HG03280 (cell line): Measurements from ENCODE around the gene EFNA5.
A peak's percentile ranks its signal among the peaks of the same experiment; 100 is the strongest.

Experiments
- ATAC-seq: cut with Tn5 transposase; IDR thresholded peaks from one replicate; pipeline ENCODE4 v1.9.1; 2021; ENCODE audit warnings: mild to moderate bottlenecking, moderate library complexity; ENCODE audit not compliant: unreplicated experiment

The EFNA5 gene

DNA sequence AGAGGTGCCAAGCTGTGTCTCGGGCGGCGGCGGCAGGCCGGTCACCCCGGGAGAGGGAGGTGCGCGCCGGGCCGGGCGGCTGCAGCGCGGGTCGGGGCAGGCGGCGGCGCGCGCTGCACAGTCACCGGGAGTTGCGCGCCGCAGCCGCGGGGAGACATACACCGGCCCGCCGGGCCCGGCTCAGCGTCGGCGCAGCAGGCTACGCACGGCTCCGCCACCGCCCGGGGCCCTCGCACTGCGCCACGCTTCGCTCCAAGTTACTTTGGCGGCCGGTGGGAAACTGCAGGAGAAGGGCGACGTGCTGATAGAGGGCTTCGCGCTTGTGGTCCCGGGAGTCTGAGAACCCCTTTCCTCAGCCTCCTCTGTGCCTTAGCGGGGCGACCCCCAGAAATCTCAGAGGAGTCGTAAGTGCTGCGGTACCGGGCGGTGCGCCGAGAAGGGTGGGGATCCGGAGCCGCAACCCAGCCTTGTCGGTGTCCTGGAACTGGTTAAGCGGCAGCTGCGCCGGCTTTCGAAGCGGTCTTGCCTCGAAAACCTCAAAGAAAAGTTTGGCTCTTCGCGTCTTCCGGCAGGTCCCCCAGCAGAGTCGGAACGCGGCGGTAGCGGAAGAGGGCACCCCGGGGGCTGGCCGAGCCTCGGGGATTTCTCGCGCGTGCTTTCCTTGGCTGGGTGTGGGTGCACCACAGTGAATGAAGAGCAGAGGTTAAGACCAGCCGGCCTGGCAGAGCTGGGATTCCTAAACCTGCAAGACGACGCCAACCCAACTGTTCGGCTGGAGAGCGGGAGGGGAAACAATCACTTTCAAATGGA, at the start of gene EFNA5:
Gene EFNA5 (minus strand): TSS at position 6 of the 810 bp plus-strand sequence.
- peak; percentile 33 for ATAC-seq

GRCh38 chr5:107719034-107719606, 48.4 kb upstream of the EFNA5 start:
- ATAC-seq = no peak

DNA sequence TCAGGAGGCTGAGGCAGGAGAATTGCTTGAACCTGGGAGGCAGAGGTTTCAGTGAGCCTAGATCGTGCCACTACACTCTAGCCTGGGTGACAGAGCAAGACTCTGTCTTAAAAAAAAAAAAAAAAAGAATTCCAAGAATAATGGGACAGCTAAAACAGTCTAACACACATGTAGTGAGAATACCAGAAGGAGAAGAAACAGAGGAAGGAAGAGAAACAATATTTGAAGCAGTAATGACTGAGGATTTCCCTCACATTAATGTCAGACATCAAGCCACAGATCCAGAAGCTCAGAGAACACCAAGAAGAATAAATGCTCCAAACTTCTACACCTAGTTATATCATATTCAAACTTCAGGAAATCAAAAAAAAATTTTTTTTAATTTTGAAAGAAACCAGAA, 47.1 kb upstream of the EFNA5 start:
- no peak for ATAC-seq

GRCh38 chr5:107713228-107713627, 42.5 kb upstream of the EFNA5 start:
- no peak for ATAC-seq

DNA sequence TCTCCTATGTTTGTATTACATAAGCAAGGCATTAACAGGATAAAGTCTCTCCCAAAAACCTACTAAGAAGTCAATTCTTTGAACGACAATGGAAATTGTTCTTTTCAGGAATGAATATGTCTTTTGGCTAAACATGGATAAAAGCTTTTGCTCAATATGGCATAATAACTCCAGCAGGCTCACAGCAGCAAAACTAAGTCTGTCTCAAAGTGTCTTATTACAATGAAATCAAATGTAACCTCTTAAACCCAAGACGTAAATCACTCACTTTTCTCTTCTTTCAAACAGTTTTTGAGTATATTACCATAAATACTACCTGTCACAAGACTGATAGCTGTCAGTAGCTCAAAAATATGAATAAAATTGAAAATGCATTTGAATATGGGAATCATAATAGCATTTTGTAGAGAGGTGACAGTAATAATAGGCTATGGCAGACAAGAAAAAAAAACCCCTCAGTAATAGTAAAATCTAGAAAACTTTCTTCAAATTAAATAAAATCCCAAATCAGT, 41.7 kb upstream of the EFNA5 start:
- ATAC-seq = no peak

- ATAC-seq = no peak
Measured at GRCh38 chr5:107705402-107706014, 34.8 kb upstream of the EFNA5 start.

GRCh38 chr5:107704681-107705401, 34.1 kb upstream of the EFNA5 start:
- ATAC-seq = no peak

DNA sequence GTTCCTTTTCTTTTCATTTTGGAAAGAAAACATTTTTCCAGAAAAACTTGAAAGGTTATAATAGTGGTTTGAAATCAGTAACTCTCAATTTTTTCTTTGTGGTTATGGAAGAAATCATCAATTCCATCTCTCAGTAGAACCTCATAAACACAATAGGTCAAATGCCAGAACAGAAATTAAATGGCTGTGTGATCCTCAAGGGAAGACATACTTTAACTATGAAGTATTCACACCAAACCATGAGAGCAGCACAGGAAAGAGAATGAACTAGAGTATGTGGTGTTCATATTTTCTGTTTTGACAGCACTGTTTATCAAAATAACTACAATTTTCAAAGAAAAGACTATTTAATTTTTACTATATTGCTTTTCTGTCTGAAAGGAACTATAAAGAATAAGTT, 29.7 kb upstream of the EFNA5 start:
- no peak for ATAC-seq

DNA sequence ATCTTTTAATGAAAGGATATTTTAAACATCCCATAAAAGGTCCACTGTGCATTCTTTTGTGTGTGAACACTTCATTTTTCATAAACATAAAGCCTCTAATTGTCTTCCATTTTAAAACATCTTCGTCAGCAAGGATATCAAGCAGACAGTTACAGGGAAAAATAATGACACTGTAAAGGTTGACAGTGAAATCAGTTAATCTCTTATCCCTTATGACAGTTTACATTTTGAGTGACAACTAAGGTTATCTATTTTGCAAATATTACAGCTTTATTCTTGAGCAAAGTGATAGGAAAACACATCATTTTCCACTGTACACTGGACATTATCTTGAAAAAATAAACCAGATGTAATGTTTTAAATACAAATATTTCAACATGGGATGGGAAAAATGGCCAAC, 28.7 kb upstream of the EFNA5 start:
- ATAC-seq = no peak

DNA sequence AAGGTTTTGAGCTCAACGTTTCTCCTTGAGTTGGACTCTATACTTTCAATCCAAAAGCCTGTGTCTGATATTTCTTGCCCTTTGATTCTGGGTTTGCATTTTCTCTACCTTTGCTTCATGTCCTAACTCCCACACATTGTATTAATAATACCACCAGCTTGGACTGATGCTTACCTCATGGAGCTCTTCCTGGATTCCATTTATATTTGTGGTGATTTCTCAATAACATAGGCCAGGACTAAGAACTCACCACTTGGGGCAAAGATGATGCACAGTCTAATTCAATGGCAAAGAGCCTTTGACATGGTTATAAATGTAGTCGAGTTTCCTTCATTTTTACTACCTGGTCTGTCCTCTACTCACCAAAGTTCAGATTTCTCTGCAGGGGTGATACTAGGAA, 27.5 kb upstream of the EFNA5 start:
- ATAC-seq = no peak

DNA sequence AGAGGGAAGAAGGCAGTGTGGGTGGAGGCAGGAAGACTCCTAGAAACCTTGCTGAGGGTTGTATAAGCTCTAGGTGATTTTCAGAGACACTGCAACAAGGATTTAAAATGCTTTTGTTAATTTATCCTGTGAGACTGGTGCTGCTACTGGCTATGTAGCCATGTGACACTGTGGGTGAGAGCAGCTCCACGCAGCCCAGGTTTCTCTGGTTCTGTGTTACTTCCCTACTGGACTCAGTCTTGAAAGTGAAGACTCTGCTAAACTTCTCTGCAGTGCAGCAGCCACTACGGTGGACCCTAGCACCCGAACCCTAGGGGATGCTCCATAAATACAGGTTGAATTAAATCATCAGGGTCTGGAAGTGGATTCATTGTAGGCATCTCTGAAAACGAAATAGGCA, 25.8 kb upstream of the EFNA5 start:
- no peak for ATAC-seq

DNA sequence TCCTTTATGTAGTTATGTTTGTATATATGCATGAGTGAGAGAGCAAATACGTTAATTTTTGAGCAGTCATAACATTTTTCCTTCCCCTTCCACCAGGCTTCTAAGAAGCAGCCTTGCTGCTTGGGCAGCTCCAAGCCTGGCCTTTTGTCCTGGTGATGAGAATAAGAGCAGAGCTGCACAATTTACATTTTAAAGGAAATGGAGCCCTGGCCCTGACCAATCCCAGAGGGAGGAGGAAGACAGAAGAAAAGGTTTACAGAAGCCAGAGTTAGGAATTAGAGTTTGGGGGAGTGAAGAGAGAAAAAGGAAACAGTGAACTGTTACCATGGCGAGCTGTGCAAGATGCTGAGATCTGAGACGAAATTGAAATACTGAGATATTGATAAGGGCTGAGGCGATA, 25.3 kb upstream of the EFNA5 start:
- ATAC-seq = no peak

DNA sequence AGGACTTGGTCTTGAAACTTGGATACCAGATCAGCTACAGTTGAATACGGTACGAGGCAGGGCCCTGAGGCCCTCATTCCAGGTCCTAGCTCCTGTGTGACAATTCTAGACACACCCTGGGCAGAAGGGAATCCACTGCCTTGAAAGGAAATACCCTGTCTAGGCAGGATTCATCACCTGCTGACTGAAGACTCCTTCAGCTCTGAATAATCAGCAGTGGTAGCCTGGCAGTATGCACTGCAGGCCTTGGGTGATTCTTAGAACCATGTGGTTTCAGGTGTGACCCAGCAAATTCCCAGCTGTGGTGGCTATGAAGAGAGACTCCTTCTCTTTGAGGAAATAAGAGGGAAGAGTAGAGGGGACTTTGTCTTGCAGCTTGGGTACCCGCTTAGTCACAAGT, 17.2 kb upstream of the EFNA5 start:
- ATAC-seq = no peak

GRCh38 chr5:107687404-107687803, 16.7 kb upstream of the EFNA5 start:
- no peak for ATAC-seq

GRCh38 chr5:107682533-107682932, 11.8 kb upstream of the EFNA5 start:
- no peak for ATAC-seq

GRCh38 chr5:107680799-107681198, 10.1 kb upstream of the EFNA5 start:
- ATAC-seq = no peak

DNA sequence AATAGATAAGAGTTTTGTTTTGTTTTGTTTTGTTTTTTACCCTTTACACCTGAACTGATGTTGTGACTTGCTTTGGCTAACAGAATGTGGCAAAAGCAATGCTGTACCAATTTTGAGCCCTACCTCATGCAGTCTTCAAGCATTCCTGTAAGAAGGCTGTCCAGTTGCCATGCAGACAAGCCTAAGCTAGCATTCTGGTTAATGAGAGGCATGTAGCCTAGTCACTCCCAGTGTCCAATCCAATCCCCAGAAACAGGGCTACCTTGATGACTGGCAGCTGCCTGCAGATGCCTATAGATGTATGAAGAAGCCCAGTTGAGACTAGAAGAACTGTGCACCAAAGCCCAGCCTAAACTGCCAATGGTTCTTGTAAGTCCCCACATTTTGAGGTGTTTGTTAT, 9.4 kb upstream of the EFNA5 start:
- no peak for ATAC-seq

DNA sequence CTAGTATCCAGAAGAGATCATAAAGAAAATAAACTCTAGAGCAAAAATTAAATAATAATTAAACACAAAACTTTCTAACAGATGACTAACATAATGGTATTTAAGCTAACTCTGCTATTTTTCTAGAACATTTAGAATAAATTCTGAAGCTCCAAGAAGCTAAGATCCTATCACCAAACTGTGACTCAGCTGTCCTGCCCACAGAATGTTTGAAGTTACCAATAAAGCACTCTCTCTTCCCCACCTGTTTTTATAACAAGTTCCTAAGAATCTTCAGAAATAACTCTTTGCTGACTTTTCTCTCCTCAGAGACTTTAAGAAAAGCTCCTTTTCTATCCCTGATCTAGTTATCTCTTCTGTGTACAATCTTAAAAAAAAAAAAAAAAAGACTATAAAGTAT, 6.0 kb upstream of the EFNA5 start:
- no peak for ATAC-seq

GRCh38 chr5:107675201-107675600, 4.5 kb upstream of the EFNA5 start:
- no peak for ATAC-seq

- ATAC-seq = no peak
Measured at GRCh38 chr5:107674655-107675054, 3.9 kb upstream of the EFNA5 start.

DNA sequence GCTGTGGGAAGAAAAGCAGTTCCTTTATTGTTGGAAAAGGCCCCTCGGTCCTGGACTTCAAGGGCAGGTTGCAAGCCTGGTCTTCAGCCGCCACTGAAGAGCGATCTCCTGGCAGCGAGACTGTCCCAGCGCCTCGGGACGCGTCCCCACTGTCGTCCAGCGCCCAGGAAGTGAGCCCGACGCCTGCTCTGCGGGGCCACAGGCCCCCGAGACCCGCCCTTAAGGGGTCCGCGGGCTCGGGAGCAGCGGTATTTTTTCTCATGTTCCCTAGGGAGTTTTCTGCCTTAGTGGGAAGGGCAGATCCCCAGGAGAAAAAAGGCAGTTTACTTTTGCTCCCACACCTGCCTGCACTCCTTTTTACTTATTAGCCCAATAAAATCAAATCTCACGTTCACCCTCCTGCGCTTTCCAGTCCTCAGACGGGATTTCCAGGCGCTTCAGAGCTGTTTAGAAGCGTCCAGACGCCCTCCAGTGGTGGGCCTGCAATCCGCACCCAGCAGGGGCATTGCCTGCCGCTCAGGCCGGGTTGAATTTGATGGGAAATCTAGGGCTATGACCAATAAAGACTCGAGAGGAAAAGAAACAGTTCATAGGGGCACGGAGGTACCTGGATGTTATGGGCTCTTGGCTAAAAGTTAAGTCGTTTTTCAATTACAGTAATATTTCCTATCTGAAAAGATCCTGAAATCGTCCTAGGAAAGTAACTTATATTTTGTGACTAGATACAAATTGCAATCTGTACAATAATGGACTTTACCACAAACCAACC, 2.8 kb upstream of the EFNA5 start:
- peak; percentile 77 for ATAC-seq
